Stimulated activated naive CD8-positive, alpha-beta T cell treated with anti-CD3 and anti-CD28 coated beads, Interleukin-15, Interleukin-2, amounts not matched to agents 100 U/mL and 50 U/mL, for 24 hours (primary cell): Measurements from ENCODE around the gene ZNF26.
A peak's percentile ranks its signal among the peaks of the same experiment; 100 is the strongest.
"Not testable (repeated sequence)": the region's sequence is repeated elsewhere in the genome, so short reads cannot be mapped to it uniquely, and the experiment has no call there.

Experiments used
- ATAC-seq: fragments of 150-1000 bp; cut with Tn5 transposase; one replicate; pipeline ENCODE4 v1.10.0; 2021
- DNase-seq: peaks from one replicate; pipeline ENCODE4 v3.0.0; 2021

The ZNF26 gene

GRCh38 chr12:132986001-132986884 is at the start of gene ZNF26:
ZNF26 (plus strand) TSS chr12:132986367; CDS start chr12:132986841, 474 bp downstream.
- DNase-seq (peak; percentile 88), ATAC-seq (peak; percentile 99)

GRCh38 chr12:132936921-132937320 is 49.2 kb upstream of the ZNF26 start:
- not testable (repeated sequence) for DNase-seq, ATAC-seq

- no peak for ATAC-seq
- no peak for DNase-seq
Measured at GRCh38 chr12:132937476-132937875, 48.7 kb upstream of the ZNF26 start.

GRCh38 chr12:132938807-132939206 is 47.4 kb upstream of the ZNF26 start:
- not testable (repeated sequence) for DNase-seq, ATAC-seq

- DNase-seq (no peak), ATAC-seq (no peak)
Measured at GRCh38 chr12:132940071-132940719, 46.0 kb upstream of the ZNF26 start.

GRCh38 chr12:132941336-132941954 is 44.7 kb upstream of the ZNF26 start:
- no peak for DNase-seq
- no peak for ATAC-seq

GRCh38 chr12:132942611-132943010 is 43.6 kb upstream of the ZNF26 start:
- DNase-seq (no peak), ATAC-seq (no peak)

GRCh38 chr12:132945806-132946205 is 40.4 kb upstream of the ZNF26 start:
- DNase-seq = no peak
- no peak for ATAC-seq

GRCh38 chr12:132946246-132946820 is 39.8 kb upstream of the ZNF26 start:
- no peak for DNase-seq

GRCh38 chr12:132948146-132949066 is 37.8 kb upstream of the ZNF26 start:
- ATAC-seq (no peak), DNase-seq (no peak)

More at GRCh38 chr12:132946246-132946820, 39.8 kb upstream of the ZNF26 start:
- no peak for ATAC-seq

GRCh38 chr12:132949936-132950837 is 36.0 kb upstream of the ZNF26 start:
- ATAC-seq = no peak
- no peak for DNase-seq

GRCh38 chr12:132950844-132951535 is 35.2 kb upstream of the ZNF26 start:
- no peak for ATAC-seq
- no peak for DNase-seq

GRCh38 chr12:132951649-132952048 is 34.5 kb upstream of the ZNF26 start:
- DNase-seq (no peak), ATAC-seq (no peak)

- DNase-seq (no peak), ATAC-seq (no peak)
Measured at GRCh38 chr12:132952371-132953162, 33.6 kb upstream of the ZNF26 start.

GRCh38 chr12:132953163-132953425 is 33.1 kb upstream of the ZNF26 start:
- no peak for ATAC-seq
- DNase-seq = no peak

- DNase-seq (no peak), ATAC-seq (no peak)
Measured at GRCh38 chr12:132953771-132954170, 32.4 kb upstream of the ZNF26 start.

GRCh38 chr12:132954471-132955048 is 31.6 kb upstream of the ZNF26 start:
- DNase-seq (no peak), ATAC-seq (no peak)

GRCh38 chr12:132955094-132956010 is 30.8 kb upstream of the ZNF26 start:
- DNase-seq = no peak
- ATAC-seq = peak; percentile 58
